ENCODE results near the gene ALDH1L1.

- TF ChIP-seq CTCF (IDR thresholded peaks at IDR 0.05 in 4 of 5, conservative IDR thresholded peaks at IDR 0.05 in 1 of 5) (no peak), POLR2A (IDR thresholded peaks at IDR 0.05) (no peak)
These were observed 122.9 kb downstream of the ALDH1L1 start for GRCh38 chr3:126057501-126057819.
